Cardiac atrium fibroblast (primary cell): ENCODE measurements around the gene PLBD2. TPM values are rescaled to one million over a fixed set of nuclear protein-coding genes. Genes with fewer than 3 reads are reported as not detected.

ENCODE experiments used
- total RNA-seq: library from RNA; depleted of rRNA; stranded (reverse); fragments of >200 nt; gene quantifications from 2 replicates; pipeline ENCODE4 v1.2.3, GENCODE V29; 2015

The PLBD2 gene, protein sequence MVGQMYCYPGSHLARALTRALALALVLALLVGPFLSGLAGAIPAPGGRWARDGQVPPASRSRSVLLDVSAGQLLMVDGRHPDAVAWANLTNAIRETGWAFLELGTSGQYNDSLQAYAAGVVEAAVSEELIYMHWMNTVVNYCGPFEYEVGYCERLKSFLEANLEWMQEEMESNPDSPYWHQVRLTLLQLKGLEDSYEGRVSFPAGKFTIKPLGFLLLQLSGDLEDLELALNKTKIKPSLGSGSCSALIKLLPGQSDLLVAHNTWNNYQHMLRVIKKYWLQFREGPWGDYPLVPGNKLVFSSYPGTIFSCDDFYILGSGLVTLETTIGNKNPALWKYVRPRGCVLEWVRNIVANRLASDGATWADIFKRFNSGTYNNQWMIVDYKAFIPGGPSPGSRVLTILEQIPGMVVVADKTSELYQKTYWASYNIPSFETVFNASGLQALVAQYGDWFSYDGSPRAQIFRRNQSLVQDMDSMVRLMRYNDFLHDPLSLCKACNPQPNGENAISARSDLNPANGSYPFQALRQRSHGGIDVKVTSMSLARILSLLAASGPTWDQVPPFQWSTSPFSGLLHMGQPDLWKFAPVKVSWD
- total RNA-seq = 70.9 and 85.2 TPM in 2 replicates

DNA sequence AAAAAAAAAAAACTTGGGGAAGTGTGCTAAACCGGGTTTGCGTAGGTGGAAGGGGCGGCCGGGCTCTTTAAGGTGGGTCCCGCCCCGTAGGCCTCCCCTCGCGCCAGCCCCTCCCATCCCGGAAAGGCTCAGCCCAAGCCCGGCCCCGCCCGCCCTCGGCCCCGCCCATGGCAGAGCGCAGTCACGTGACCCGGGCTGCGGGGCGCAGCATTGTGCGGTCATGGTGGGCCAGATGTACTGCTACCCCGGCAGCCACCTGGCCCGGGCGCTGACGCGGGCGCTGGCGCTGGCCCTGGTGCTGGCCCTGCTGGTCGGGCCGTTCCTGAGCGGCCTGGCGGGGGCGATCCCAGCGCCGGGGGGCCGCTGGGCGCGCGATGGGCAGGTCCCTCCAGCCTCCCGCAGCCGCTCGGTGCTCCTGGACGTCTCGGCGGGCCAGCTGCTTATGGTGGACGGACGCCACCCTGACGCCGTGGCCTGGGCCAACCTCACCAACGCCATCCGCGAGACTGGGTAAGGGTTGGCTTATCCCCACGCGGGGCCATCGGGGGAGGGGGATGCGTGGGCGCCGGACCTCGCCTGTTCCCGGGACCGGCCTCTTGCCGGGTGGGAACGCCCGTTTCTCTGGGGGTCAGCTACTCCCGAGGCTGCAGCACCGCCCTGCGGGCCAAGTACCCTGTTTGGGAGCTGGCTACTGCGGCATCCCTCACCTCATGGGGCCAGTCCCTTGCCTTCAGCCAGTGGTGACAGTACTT is at the start of gene PLBD2:
PLBD2 (plus strand) TSS at position 207 of the 752 bp plus-strand sequence; CDS start at position 221, 14 bp downstream.

DNA sequence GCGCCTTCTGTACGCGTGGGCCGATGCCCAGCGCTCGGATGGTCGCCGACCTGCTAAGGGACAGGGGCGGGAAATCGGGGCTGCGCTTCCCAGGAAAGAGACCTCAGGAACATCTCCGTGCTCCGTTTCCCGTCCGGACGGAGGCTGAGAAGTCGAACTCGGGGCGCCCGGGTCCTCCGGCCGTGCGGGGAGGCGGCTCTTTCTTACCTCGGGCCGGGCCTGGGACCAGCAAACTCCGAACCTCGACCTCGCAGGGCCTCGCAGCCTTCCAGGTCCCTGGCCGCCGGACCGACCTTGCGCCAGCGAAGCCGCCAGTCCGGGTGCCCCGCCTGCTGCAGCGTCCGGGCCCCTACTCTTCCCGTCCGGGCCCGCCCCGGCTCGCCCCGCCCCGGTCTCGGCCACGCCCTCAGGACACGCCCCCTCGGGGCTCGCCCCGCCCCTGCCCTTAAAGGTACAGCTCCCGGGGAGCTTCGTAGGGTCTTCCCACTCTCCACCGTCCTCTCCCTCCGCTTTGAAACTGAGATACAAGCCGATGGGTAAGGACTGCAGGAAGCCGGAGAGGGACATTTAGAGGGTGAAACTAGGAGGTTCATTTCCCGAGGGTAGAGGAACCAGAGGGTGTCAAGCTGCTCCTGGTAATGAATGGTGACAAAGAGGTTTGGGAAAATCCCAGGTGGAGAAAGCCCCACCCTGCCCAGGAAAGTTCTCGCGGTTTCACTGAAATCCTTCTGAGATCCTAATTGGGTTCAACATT is 23.4 kb upstream of the PLBD2 start, which contains the start of gene SLC8B1:
SLC8B1 (minus strand) TSS at position 324 of the 754 bp plus-strand sequence. CDS start 2,231 bp downstream, outside the sequence.

DNA sequence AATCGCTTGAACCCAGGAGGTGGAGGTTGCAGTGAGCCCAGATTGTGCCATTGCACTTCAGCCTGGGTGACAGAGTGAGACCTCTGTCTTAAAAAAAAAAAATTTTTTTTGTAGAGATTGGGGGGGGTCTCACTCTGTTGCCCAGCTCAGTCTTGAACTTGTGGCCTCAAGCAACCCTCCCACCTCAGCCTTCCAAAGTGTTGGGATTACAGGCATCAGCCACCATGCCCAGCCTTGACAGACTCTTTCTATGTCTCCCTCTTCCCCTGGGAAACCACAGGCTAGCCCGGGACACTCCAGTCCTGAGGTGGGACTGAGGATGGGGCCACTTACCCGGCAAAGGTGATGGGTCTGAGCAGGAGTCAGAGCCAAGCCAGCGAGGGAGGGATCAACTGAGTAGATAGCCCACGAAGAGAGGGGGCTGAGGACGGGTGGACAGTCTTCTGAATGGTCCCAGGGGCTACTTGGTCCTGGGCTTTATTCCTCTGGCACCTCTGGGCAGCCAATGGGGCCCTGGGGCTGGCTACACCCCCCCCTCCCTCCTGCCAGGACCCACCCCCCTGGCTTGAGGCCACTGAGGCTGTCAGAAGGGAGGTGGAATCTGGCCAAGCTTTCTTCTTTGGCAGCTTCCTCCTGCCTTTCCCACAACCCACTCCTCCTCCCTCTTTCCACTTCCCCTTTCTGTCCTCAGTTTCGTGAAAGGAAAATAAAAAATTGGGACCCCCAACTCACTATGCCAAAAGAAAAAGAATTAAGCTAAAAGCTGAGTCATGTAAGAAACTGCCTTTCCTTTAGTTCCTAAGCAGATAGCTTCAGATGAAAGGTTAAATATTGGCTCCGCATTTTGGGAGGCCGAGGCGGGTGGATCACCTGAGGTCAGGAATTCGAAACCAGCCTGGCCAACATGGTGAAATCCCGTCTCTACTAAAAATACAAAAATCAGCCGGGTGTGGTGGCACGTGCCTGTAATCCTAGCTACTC is 45.3 kb downstream of the PLBD2 start, which contains the start of gene SDS:
SDS (minus strand) TSS at position 453 of the 981 bp plus-strand sequence. CDS start 4,179 bp downstream, outside the sequence.

DNA sequence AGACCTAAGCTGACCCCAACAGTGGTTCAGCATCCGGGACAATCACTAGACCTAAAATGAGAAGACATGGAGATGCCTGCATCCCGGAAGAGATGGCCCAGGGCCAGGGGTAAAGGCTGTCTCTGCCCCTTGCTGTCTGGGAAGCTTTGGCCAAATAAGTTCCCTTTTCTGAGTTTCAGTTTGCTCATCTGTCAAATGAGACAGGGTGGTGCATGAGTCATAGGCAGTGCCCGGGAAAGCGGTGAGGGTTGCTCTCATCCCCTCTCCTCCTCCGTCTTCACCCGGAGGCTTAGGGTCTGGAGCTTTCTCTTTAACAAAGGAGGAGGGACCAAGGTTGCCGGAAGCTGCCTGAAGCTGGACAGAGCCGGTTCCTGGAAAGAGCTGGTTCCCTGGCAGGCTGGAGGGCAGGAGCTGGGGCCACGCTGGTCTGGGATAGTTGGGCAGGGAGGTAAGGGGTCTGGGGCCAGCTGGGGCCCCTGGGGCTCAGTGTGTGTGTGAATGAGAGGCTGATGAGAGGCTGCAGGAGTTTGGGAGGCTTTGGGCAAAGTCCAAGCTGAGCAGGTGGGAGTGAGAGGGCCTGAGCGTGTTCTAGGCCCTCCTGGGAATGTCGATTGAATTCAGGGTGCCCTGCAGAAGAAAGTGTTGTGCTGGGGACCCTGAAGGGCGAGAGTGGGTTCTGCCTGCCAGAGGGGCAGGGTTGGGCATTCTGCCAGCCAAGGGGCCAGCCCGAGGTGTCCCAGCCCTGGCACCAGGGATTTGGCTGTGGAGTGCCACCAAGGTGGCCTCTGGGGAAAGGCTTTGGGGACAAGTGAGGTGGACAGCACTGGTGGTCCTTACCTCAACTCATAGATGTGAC is 63.9 kb downstream of the PLBD2 start, which contains the start of gene SDSL:
SDSL (plus strand) TSS at position 351 of the 856 bp plus-strand sequence. CDS start 5,603 bp downstream, outside the sequence.

Other genes with a start within 250 kb of the PLBD2 start
- not detected in 2 replicates for gene RASAL1, start 222.8 kb upstream of the PLBD2 start, total RNA-seq
- not detected in 2 replicates for gene CFAP73, start 208.9 kb upstream of the PLBD2 start, total RNA-seq
- 27.4 and 40.3 TPM in 2 replicates for gene DDX54, start 173.1 kb upstream of the PLBD2 start, total RNA-seq
- 11.7 and 19.8 TPM in 2 replicates for gene RITA1, start 172.9 kb upstream of the PLBD2 start, total RNA-seq
- gene TPCN1, start 137.1 kb upstream of the PLBD2 start, total RNA-seq = 24.6 and 26.1 TPM in 2 replicates
- gene SLC8B1, start 23.5 kb upstream of the PLBD2 start, total RNA-seq = 9.4 and 9.7 TPM in 2 replicates
- not detected in 2 replicates for gene SDS, start 45.3 kb downstream of the PLBD2 start, total RNA-seq
- gene SDSL, start 63.8 kb downstream of the PLBD2 start, total RNA-seq = 0.81 and 4.0 TPM in 2 replicates
- not detected in 2 replicates for gene LHX5, start 113.3 kb downstream of the PLBD2 start, total RNA-seq